ENCODE data around the gene SEC14L1. TPM values are rescaled to one million over a fixed set of nuclear protein-coding genes. Genes with fewer than 3 reads are reported as not detected.

SEC14L1 gene
- polyA plus RNA-seq, 1 experiment = 25.2 TPM

- TF ChIP-seq, protein P1, sequence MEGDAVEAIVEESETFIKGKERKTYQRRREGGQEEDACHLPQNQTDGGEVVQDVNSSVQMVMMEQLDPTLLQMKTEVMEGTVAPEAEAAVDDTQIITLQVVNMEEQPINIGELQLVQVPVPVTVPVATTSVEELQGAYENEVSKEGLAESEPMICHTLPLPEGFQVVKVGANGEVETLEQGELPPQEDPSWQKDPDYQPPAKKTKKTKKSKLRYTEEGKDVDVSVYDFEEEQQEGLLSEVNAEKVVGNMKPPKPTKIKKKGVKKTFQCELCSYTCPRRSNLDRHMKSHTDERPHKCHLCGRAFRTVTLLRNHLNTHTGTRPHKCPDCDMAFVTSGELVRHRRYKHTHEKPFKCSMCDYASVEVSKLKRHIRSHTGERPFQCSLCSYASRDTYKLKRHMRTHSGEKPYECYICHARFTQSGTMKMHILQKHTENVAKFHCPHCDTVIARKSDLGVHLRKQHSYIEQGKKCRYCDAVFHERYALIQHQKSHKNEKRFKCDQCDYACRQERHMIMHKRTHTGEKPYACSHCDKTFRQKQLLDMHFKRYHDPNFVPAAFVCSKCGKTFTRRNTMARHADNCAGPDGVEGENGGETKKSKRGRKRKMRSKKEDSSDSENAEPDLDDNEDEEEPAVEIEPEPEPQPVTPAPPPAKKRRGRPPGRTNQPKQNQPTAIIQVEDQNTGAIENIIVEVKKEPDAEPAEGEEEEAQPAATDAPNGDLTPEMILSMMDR (IDR thresholded peaks at IDR 0.05; ENCODE audit: insufficient read depth, low read depth, low read length) = no peak
- Histone ChIP-seq H3K4me3 (ENCODE audit: low read depth, low read length) (no peak overlapping the region), H3K36me3 (ENCODE audit: control insufficient read depth, insufficient read depth, low read length) (no peaks in the 10 kb centered on the region), H3K27me3 (ENCODE audit: control insufficient read depth, insufficient read depth, low read length) (no peaks in the 10 kb centered on the region)
- DNase-seq (ENCODE audit: low read depth) = no peak
- ChIA-PET CTCF (no interaction called here), POLR2A (no interaction called here)
These were observed 117.1 kb downstream of the SEC14L1 start for GRCh38 chr17:77257596-77258458.

GRCh38 chr17:77258638-77259037 is 117.9 kb downstream of the SEC14L1 start:
- no peak for DNase-seq (ENCODE audit: low read depth)
- ChIA-PET POLR2A (no interaction called here), CTCF (no interaction called here)
- no peaks in the 10 kb centered on the region for H3K36me3 ChIP-seq (ENCODE audit: control insufficient read depth, insufficient read depth, low read length)
- TF ChIP-seq, protein P1 (IDR thresholded peaks at IDR 0.05; ENCODE audit: insufficient read depth, low read depth, low read length) = no peak
- no peak overlapping the region for H3K4me3 ChIP-seq (ENCODE audit: low read depth, low read length)
- H3K27me3 ChIP-seq (ENCODE audit: control insufficient read depth, insufficient read depth, low read length) = no peaks in the 10 kb centered on the region

- Histone ChIP-seq H3K4me3 (ENCODE audit: low read depth, low read length) (no peak overlapping the region), H3K36me3 (ENCODE audit: control insufficient read depth, insufficient read depth, low read length) (no peaks in the 10 kb centered on the region), H3K27me3 (ENCODE audit: control insufficient read depth, insufficient read depth, low read length) (peaks cover 1% of the 10 kb centered on the region; the same call in 1 of the 2 replicates)
- ChIA-PET CTCF (no interaction called here), POLR2A (no interaction called here)
- TF ChIP-seq, protein P1 (IDR thresholded peaks at IDR 0.05; ENCODE audit: insufficient read depth, low read depth, low read length) = no peak
- DNase-seq (ENCODE audit: low read depth) = no peak
These were observed 124.0 kb downstream of the SEC14L1 start for GRCh38 chr17:77264617-77265230.

- ChIA-PET CTCF (no interaction called here), POLR2A (no interaction called here)
- TF ChIP-seq, protein P1 (IDR thresholded peaks at IDR 0.05; ENCODE audit: insufficient read depth, low read depth, low read length) = no peak
- no peak overlapping the region for H3K4me3 ChIP-seq (ENCODE audit: low read depth, low read length)
- peaks cover 1% of the 10 kb centered on the region; the same call in 1 of the 2 replicates for H3K27me3 ChIP-seq (ENCODE audit: control insufficient read depth, insufficient read depth, low read length)
- no peak for DNase-seq (ENCODE audit: low read depth)
- H3K36me3 ChIP-seq (ENCODE audit: control insufficient read depth, insufficient read depth, low read length) = no peaks in the 10 kb centered on the region
These were observed 125.4 kb downstream of the SEC14L1 start for GRCh38 chr17:77266213-77266612.

Small RNA genes within 50 kb of the gene (small RNA-seq; reads per million reads assigned to genes)
- not detected for gene RNU4-47P (ENCODE audit: insufficient read length, low read depth, low replicate concordance)
